ENCODE data around the gene ERBB3.

GRCh38 chr12:56103823-56104108, 23.8 kb downstream of the ERBB3 start:
- TF ChIP-seq GATA2 (IDR thresholded peaks at IDR 0.05; ENCODE audit: low read depth, low read length) (no peak), GATA3 (IDR thresholded peaks at IDR 0.05; ENCODE audit: low read depth, low read length) (no peak)
